ENCODE results near the gene SEC14L1.

The SEC14L1 gene

DNA sequence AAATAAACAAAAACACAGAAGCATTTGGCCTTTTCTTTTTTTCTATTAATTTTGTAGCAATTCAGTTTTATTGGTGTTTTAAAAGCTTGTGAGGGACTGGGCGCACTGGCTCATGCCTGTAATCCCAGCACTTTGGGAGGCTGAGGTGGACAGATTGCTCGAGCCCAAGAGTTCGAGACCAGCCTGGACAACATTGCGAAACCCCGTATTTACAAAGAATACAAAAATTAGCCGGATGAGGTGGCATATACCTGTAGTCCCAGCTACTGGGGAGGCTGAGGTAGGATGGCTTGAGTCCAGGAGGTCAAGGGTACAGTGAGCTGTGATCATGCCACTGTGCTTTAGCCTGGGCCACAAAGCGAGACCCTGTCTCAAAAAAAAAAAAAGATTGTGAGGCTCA, 53.4 kb downstream of the SEC14L1 start:
- no peak for DNase-seq

DNA sequence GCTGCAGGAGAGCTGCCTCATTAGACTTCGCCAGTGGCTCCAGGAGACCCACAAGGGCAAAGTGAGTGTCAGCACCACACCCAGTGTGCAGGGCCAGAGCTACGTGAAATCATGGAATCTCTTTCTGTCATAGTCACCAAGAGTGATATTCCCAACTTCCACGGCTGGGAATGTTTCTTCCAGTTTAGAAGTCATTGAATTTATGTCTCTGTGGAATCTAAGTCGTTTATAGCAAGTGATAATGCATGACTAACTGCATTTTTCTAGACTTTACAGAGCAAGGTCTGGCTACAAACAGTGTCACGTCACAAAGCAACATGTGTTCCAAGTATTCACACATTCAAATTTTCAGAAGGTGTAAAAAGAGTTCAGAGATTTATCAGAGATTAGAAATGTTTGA, 55.5 kb downstream of the SEC14L1 start:
- DNase-seq: no peak

DNA sequence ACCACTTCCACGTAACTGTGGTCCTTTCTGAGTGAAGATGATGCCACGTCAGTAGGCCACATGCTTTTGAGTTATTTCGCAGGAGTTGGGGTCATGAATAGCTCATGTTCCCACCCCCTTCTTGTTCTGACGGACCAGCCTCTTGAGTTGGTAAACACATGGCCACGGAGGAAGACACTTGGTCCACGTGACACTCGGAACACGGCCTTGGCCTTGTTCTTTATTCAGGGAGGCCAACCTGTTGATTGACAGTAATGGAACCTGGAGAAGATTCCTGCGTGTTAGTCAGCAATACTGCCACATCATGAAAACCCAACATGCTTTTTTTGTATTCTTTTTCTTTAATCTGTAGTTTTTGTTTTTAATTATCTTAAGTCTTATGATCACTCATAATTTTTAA, 56.3 kb downstream of the SEC14L1 start:
- DNase-seq: no peak

DNA sequence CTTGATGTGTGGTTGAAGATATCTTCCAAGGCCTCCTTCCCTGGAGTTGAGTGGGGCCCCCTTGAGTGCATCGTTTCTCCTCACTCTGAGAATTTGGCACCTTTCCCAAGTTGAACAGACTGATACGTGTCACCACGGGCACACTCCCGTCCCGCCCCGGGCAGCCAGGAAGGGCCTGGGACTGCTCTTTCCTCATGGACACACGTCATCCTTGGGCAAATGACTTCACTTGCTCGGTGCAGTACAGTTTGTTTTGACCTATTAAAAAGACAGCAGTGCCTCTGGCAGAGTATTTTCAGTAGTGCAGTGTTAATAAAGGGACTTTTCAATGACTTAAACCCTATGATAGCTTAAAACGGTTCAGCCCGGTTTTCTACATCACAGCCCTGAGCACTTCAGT, 59.9 kb downstream of the SEC14L1 start:
- DNase-seq: no peak

DNA sequence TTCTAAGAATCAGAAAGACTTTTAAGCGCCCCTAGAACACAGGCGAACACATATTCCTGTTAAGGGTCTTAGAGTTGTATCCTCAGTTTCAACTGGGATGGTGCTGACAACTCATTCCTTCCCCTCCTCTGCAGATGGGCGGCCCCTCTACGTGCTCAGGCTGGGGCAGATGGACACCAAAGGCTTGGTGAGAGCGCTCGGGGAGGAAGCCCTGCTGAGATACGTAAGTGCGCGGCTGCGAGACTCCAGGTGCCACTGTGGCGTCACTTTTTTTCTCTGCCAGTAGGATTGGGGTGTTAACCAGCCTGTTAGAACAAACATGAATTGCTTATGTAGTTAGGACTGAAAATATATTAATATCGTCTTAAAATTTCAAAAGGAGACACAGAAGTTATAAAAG, 62.7 kb downstream of the SEC14L1 start:
- DNase-seq: no peak

DNA sequence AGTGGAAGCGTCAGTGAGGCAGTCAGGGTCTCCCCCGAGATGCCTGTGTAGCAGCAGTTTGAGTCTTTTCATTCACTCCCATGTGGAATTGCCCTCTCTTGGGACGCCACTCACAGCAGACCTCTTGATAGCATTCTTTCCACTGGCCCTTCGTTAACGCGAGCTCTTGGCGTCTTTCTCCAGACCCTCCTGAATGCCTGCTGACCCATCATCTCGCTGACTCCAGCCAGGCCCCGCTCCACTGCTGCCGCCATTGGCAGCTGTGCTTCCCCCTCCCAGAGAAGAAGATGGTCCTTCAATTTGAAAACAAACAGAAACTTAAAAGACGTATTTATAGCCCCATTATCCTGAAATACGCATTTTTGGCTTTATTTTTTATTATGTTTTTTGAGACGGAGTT, 63.1 kb downstream of the SEC14L1 start:
- no peak for DNase-seq

DNA sequence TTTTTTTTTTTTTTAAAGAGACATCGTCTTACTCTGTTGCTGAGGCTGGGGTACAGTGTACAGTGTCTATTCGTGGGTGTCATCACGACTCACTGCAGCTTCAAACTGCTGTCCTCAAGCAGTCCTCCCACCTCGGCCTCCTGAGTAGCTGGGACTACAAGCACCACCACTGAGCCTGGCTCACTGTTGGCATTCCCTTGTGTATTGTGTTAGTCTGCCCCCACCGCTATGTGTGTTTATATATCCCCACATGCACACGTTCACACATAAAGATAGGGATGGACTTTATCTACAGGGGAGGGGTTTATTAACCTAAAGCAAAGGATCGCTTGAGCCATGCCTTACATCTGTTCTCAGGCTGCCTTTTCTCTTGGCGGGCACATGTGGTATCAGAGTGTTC, 63.8 kb downstream of the SEC14L1 start:
- no peak for DNase-seq

DNA sequence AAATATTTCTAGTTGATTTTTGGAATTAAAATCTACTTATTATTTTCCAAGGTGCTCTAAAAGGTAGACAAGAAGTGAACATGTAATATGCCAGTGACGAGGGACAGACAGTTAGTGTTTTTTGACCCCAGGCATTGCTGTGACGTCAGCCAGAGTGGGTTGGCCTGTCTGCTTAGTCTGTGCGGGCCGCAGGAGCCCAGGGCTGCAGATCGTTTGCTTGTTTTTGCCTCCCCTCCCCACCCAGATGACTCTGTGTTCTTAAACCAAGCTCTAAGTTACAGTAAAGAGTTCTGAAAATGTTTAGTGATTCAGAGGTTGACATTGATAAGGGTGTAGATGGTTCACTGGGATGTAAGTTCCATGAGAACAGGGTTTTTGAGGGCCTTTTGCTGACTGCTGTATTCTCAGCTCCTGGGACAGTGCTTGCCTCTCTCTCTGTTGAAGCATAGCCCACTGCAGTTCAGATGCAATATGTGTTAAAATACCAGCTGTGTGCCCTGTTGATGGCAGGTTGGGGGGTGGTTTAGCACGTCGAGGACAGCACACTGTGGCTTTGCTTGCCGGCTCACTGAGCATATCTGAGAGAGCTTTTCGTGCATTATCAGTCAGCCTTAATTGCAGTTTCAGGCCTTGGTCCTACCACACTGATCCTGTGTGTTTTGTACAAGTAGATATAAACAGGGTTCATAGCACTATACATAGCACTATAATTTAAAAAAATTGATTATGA, 64.8 kb downstream of the SEC14L1 start:
- DNase-seq: no peak

DNA sequence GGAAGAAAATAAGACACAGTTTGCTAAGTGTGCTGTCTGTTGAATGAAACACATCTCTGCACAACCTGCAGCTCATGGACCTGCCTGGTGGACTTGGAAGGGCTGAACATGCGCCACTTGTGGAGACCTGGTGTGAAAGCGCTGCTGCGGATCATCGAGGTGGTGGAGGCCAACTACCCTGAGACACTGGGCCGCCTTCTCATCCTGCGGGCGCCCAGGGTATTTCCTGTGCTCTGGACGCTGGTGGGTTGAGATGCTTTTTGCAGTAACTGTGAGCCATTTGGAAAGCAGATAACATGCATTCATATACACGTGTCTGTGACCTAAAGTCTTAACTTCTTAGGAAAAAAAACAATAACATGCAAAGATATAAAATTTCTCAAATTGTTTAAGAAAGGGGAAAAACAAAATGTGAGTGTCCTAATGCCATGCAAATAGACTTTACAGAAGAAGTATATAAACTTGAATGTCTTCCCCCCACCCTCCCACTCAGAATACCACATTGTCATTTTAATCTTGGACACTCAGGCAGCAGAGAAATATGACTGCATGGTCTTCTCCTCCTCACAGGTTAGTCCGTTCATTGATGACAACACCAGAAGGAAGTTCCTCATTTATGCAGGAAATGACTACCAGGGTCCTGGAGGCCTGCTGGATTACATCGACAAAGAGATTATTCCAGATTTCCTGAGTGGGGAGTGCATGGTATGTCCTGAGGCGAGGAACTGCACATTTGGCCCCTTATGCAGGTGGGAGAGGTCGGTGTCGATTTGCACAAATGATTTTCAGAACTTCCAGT, 65.6 kb downstream of the SEC14L1 start:
- no peak for DNase-seq

DNA sequence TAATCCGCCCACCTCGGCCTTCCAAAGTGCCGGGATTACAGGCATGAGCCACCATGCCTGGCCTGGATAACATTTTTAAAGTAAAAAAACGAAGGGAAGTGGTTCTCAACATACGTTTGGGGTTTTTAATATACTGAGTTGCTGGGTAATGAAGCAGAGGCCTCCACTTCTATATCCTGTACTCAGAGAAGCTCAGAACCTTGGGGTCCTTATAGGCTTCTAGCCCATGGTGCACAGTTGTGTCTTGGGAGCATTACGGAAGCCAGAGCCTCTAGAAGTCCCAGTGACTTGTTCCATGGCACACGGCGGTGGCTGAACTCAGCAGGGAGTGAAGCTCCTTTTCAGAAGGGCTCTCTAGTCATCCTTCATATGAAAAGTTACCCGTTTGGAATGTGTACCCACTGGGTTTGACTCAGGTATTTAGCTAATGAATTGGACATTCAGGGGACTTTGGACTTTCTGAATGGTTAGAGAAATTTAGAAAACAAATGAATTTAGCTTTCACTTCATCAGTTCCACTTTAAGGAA, 67.0 kb downstream of the SEC14L1 start:
- no peak for DNase-seq

DNA sequence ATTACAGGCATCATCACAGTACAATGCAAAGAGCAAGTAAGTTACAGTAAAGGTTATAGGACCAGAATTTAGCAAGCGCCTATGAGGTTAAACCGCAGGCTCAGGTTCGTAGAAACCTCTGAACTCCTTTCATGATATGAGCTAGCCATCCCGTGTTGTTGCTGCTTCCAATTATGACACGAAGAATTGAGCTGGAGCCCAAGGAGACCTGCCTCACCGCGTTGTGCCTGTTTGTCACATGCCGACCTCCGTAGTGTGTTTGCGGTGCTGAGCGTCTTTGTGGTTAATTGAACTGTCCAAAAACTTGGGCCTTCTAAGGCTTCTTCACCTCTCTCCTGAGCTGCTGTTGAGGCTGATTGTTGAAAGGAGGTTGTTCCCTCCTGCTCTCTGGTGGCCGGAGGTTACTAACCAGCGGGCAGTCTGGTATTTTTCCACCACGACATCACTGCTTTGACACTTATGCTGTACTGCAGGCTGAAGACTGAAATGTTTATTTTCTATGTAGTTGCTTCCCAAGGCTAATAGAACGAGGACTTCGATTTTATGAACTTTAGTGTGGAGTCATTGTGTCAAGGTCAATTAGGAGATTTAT, 67.5 kb downstream of the SEC14L1 start:
- no peak for DNase-seq

DNA sequence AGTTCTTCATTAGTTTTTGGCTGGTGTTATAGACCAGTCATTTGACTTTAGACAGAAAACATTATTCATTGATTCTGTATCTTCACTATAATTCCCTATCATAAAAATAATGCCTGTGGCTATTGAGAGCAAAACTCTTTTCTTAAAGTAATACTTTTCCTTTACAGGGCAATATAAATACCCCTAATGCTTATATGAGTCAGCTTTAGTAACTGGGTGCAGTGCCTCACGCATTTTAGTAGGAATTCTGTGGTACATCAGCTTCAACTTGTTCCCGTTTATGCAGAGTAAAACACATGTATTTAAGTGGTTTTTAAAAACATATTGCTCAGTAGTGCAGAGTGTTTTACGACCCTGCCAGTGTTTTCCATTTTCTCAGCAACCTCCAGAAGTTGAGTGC, 68.1 kb downstream of the SEC14L1 start:
- no peak for DNase-seq

DNA sequence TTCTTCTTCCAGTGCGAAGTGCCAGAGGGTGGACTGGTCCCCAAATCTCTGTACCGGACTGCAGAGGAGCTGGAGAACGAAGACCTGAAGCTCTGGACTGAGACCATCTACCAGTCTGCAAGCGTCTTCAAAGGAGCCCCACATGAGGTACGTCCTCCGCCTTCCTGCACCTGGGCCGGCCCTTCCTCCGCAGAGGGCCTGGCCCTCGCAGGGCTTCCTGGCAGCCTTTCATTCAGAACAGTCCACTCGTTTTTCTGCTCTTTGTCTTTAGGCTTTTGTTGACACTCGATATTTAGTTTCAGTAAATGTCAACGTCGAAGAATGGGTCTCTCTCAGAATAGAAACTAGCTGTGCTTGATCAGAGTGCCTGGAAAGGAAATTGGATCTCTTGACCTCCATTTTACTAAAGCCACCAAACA, 68.6 kb downstream of the SEC14L1 start:
- DNase-seq: no peak

DNA sequence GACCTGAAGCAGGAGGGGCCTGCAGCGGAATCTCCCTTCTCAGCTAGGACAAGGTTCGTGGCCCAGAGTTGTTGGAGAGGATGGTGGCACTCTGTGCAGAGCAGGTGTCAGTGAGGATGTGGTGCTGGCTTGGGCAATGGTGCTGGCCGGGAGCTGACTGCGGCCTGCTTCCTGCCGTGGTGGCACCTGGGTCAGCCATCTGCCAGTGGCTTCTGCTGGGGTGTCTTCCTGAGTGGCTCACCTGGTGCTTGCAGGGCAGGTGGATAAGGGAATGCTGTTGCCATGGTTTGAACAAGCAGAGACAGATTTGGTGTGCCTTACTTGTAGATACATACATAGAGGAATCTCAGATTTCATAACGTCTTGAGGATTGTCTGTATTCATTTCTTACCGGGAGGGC, 69.6 kb downstream of the SEC14L1 start:
- DNase-seq: no peak

DNA sequence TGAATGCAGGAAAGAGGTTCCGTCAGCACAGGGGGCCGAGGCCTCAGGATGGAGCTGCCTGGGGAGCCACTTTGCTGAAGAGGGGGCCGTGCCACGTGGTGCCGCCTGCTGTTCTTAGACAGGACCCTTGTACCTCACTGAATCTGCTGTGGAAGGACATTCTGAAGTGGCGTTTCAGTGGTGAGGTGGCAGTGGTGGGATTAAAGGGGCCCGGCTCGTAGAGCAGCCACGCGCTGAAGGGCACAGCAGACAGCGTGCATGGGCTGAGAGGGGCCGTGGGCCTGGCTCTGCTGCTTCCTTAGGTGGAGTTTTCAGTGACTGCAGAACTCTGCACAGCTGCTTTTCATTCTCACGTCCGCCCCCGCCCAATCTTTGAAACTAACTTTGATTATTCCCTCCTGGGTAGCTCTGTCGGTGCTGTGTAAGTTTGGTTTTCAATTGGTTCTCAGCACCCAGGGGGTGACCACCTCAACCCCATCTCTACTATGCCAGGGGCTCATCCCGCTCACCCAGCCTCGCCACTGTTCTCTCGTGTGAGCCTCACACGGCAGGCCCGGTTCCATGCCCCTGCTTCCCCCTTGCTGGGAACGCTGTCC, 70.3 kb downstream of the SEC14L1 start:
- no peak for DNase-seq

DNA sequence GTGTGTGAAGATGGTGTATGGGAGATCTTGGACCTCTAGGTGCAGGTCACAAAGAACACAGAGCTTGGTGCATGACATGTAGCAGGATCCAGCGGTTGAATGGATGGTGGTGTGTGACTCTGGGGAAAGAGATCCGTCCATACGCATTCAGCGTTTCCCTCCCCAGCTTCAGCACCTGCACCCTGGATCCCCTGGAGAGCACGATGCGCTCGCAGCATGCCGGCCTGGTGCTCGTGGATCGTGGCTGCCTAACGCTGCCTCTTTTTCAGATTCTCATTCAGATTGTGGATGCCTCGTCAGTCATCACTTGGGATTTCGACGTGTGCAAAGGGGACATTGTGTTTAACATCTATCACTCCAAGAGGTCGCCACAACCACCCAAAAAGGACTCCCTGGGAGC, 70.9 kb downstream of the SEC14L1 start:
- no peak for DNase-seq

DNA sequence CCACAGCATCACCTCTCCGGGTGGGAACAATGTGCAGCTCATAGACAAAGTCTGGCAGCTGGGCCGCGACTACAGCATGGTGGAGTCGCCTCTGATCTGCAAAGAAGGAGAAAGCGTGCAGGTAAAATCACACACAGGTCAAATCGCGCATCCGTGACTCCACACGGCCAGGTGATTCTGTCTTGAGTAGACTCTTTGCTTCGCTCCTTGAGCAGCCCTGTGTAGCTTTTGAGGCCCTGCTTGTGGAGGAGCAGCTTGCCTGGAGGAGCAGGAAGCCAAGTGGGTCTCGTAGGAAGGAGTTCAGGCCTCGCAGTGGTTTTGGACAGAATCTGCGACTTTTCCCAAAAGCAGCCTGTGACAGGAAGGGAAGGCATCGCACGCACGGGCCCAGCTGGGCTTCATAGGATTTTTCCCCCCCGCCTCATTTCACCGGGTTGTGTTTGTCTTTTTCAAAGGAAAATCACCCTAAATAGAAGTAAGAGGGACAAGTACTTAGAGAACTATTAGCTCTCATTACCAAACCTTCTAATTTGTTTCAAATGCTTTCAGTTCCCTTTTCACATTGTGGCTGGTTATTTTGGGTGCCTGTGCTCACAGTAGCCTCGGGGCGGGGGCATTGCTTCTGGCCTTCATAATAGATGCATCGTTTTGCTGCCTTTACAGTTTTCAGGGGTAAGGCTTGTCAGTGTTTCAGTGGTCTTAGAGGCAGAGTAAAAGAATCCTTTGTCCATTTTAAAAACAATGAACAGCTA, 71.5 kb downstream of the SEC14L1 start:
- no peak for DNase-seq

DNA sequence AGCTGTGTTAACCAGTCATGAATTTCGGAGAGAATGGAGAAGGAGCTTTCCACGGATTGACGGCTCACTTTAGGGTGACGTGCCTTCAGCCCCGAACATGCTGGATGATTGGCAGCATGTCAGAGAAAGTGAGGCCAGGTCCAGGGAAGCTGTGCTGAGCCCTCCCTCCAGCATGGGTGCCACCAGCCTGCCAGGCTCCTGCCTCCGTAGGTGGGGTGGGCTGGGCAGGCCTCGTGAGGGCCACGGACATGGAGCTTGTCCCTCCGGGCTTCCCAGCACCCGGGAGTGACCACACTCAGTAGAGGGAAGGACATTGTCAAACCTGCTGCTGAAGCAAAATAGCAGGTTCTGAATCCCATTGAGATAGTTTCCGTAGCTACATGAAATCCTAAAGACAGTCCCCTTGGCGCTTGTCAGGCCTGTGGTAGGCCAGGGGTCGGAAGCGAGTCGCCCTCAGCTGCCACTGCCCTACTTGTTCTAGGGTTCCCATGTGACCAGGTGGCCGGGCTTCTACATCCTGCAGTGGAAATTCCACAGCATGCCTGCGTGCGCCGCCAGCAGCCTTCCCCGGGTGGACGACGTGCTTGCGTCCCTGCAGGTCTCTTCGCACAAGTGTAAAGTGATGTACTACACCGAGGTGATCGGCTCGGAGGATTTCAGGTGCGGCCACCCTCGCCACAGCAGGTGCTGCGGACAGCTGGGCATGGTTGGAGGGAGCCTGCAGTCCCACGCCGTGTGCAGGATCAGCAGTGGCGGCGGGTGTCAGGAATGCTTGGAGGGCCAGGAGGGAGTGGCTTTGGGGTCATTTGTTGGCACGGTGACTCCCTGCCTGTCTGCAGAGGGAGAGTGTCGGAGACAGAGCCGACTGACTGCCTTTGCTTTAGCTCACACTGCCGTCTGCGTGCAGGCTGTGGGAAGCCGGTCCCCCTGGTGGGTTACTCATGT, 72.3 kb downstream of the SEC14L1 start:
- DNase-seq: no peak

DNA sequence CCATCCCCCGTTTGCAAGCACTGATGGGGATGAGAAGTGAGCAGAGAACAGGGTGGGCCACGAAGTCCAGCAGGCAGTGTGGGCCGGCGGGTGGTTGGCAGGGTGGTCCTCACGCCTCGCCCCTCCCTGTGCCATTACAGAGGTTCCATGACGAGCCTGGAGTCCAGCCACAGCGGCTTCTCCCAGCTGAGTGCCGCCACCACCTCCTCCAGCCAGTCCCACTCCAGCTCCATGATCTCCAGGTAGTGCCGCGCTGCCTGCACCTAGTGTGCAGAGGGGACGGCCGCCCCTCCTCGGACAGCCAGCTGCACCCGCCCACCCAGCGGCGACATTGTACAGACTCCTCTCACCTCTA, 73.0 kb downstream of the SEC14L1 start:
- DNase-seq: no peak

DNA sequence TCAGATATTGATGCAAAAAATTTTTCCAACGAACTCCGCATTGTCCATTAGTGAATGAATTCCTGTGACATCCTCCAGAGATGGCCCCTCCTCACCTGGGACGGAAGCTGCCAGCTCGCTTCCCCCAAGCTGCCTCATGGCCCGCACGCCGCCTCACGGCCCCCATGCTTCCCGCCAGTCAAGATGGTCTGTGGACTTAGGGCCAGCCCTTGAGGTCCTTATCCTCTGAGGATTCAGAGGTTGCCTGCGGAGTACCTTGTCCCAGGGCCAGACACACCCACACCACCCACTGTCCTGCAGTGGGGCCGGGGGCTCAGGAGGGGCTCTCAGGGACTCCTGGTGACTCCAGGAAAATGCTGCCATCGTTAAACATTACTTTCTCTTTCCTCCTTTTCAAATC, 73.6 kb downstream of the SEC14L1 start:
- no peak for DNase-seq

DNA sequence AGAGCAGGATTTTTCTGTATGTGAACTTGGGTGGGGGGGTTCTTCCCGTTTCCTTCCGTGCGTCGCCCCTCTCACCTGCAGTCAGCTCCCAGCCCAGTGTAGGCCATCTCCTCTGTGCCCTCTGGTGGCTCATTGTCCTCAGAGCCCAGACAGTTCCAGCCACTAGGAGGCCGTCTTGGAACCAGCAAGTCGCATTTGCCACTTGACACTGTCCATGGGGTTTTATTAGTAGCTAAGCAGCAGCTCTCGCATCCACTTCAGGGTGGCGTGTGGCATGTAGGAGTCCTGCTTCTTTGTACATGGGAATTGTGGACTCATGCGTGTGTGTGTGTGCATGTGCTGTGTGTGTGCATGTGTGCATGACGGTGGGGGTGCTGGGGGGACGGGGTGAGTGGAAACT, 74.0 kb downstream of the SEC14L1 start:
- DNase-seq: no peak

DNA sequence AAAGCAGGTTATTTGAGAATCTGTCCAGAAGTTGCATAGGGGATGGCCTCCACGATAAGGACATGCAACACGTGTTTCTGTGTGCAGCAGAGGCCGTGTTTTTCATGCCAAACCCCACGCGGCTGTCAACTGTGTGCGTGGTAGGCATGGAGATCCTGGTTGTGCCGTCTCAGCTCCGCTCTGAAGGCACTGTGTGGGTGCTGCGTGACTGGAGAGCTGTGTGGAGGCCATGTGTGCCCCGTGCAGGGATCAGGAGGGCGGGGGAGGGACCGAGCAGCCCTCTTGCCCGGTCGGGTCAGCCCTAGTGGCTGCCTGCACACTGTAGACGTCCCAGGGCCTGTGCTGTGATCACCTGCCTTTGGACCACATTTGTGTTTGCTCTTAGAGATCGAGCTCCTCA, 74.5 kb downstream of the SEC14L1 start:
- DNase-seq: no peak

Measured in activated effector memory CD4-positive, alpha-beta T cell treated with Interleukin-2 at 50 U/mL for 16 hours (primary cell).